HepG2 (cell line): ENCODE results near the gene COPZ2. TPM values are rescaled to one million over a fixed set of nuclear protein-coding genes. Genes with fewer than 3 reads are reported as not detected.

ENCODE experiments used
- ATF7 ChIP-seq, 2 experiments: fragments of 450-650 bp in 1 of 2; sonication (generic) in 1 of 2; formaldehyde crosslinking in 1 of 2; IDR thresholded peaks; 2 replicates each; pipeline versions ENCODE4 v1.4.0 to v1.6.1; 2016 to 2020; ENCODE audit warnings: antibody characterized with exemption in 1 of 2, mild to moderate bottlenecking in 1 of 2, missing genetic modification reagents in 1 of 2
- GMEB1 ChIP-seq: sonication (generic); formaldehyde crosslinking; IDR thresholded peaks from 2 replicates; pipeline ENCODE4 v1.5.1; 2020; ENCODE audit warnings: missing genetic modification reagents, mild to moderate bottlenecking, borderline replicate concordance
- HNF1B ChIP-seq: sonication (generic); formaldehyde crosslinking; IDR thresholded peaks from 2 replicates; pipeline ENCODE4 v1.5.1; 2020; ENCODE audit warnings: mild to moderate bottlenecking, moderate library complexity, missing genetic modification reagents
- HNRNPL ChIP-seq: fragments of 200-400 bp; formaldehyde crosslinking; IDR thresholded peaks from 2 replicates; pipeline ENCODE4 v1.6.1; 2017; ENCODE audit warnings: mild to moderate bottlenecking, low read depth, low read length
- HNRNPUL1 ChIP-seq: fragments of 200-400 bp; formaldehyde crosslinking; IDR thresholded peaks from 2 replicates; pipeline ENCODE4 v1.6.1; 2017; ENCODE audit warnings: low read depth, mild to moderate bottlenecking, low read length, moderate library complexity
- HOMEZ ChIP-seq: IDR thresholded peaks from 2 replicates; pipeline ENCODE4 v1.6.1; 2016; ENCODE audit warnings: low read depth
- MBD4 ChIP-seq: IDR thresholded peaks from 2 replicates; pipeline ENCODE4 v1.6.1; 2012; ENCODE audit warnings: low read length, inconsistent platforms, borderline replicate concordance
- NR2F1 ChIP-seq, 2 experiments: fragments of 450-650 bp in 1 of 2; formaldehyde crosslinking in 1 of 2; IDR thresholded peaks; 2 replicates each; pipeline versions ENCODE4 v1.5.0 to v1.6.1; 2016 to 2020; ENCODE audit warnings: mild to moderate bottlenecking in 1 of 2, missing compliant biosample characterization in 1 of 2, missing genetic modification reagents in 1 of 2, moderate library complexity in 1 of 2
- RBFOX2 ChIP-seq: fragments of 200-400 bp; formaldehyde crosslinking; IDR thresholded peaks from 2 replicates; pipeline ENCODE4 v1.6.1; 2017; ENCODE audit warnings: low read depth, mild to moderate bottlenecking, low read length
- SMYD3 ChIP-seq: sonication (generic); formaldehyde crosslinking; IDR thresholded peaks from 2 replicates; pipeline ENCODE4 v1.8.1; 2023; ENCODE audit warnings: mild to moderate bottlenecking, missing genetic modification reagents
- TOE1 ChIP-seq: sonication (generic); formaldehyde crosslinking; IDR thresholded peaks from 2 replicates; pipeline ENCODE4 v1.4.0; 2020; ENCODE audit warnings: mild to moderate bottlenecking, missing genetic modification reagents
- TRIM24 ChIP-seq: sonication (generic); formaldehyde crosslinking; IDR thresholded peaks from 2 replicates; pipeline ENCODE4 v1.8.0; 2022; ENCODE audit warnings: mild to moderate bottlenecking, missing genetic modification reagents
- ZBTB37 ChIP-seq: sonication (generic); formaldehyde crosslinking; IDR thresholded peaks from 2 replicates; pipeline ENCODE4 v1.4.0; 2020; ENCODE audit warnings: mild to moderate bottlenecking, missing genetic modification reagents
- ZFAT ChIP-seq: sonication (generic); formaldehyde crosslinking; conservative IDR thresholded peaks from 2 replicates; pipeline ENCODE4 v1.8.1; 2023; ENCODE audit warnings: missing genetic modification reagents, inconsistent platforms
- ZFP36 ChIP-seq: fragments of 150-350 bp; IDR thresholded peaks from 2 replicates; pipeline ENCODE4 v1.6.1; 2018; ENCODE audit warnings: borderline replicate concordance, low read length, low read depth; ENCODE audit not compliant: partially characterized antibody
- ZNF10 ChIP-seq: sonication (generic); formaldehyde crosslinking; IDR thresholded peaks from 2 replicates; pipeline ENCODE4 v1.4.0; 2020; ENCODE audit warnings: mild to moderate bottlenecking, low read depth, missing genetic modification reagents, borderline replicate concordance
- ZNF350 ChIP-seq: sonication (generic); formaldehyde crosslinking; IDR thresholded peaks from 2 replicates; pipeline ENCODE4 v1.4.0; 2020; ENCODE audit warnings: mild to moderate bottlenecking, low read depth, missing genetic modification reagents, borderline replicate concordance
- ZNF678 ChIP-seq: sonication (generic); formaldehyde crosslinking; IDR thresholded peaks from 2 replicates; pipeline ENCODE4 v1.4.0; 2020; ENCODE audit warnings: mild to moderate bottlenecking, missing genetic modification reagents
- ZNF724P ChIP-seq: sonication (generic); formaldehyde crosslinking; IDR thresholded peaks from 2 replicates; pipeline ENCODE4 v1.8.0; 2022; ENCODE audit warnings: missing genetic modification reagents, borderline replicate concordance
- polyA plus RNA-seq, 8 experiments: library from polyadenylated mRNA; depleted of rRNA in 3 of 8; stranded (reverse) in 7 of 8; unstranded in 1 of 8; fragments of >200 nt; fragmentation: Illumina TruSeq in 4 of 8; extraction: Trizol in 4 of 8; gene quantifications; 2 replicates each; pipeline versions ENCODE4 v1.2.1 to v1.2.3, GENCODE V29; 2011 to 2016; ENCODE audit warnings: low read depth in 4 of 8, missing spikeins in 1 of 8, mixed read lengths in 1 of 8; ENCODE audit not compliant: insufficient read depth in 1 of 8
- total RNA-seq, 5 experiments: library from RNA; depleted of rRNA; stranded (reverse); fragments of >200 nt; fragmentation: Illumina TruSeq; extraction: Trizol; gene quantifications; 2 replicates each; pipeline ENCODE4 v1.2.3, GENCODE V29; 2016; ENCODE audit warnings: low read depth in 1 of 5

COPZ2 gene
- total and polyA plus RNA-seq, 2 of the 13 experiments (the other 11 are each of a cell fraction or from before 2014, with no cell fraction given): 0.61 to 1.5 TPM

GRCh38 chr17:48037036-48037837 is at the start of gene COPZ2 (continued):
- no peak for TF ChIP-seq HNRNPUL1
- TF ChIP-seq ZFAT (CRISPR knock-in tag): no peak
- peak; percentile 39; the same call in 1 of the 2 replicates for TF ChIP-seq ZNF10
- peak; percentile 67; the same call in 1 of the 2 replicates for TF ChIP-seq HNF1B (CRISPR knock-in tag)
- peak; percentile 100 for TF ChIP-seq HNRNPL
- TF ChIP-seq MBD4: no peak
- no peak for TF ChIP-seq ZFP36
- no peak for TF ChIP-seq NR2F1 (CRISPR knock-in tag; IDR thresholded peaks at IDR 0.05)
- TF ChIP-seq RBFOX2: no peak
- TF ChIP-seq ZNF678: no peak
- TF ChIP-seq TOE1 (CRISPR knock-in tag): no peak
- TF ChIP-seq TRIM24 (CRISPR knock-in tag): no peak
- TF ChIP-seq ATF7 (IDR thresholded peaks at IDR 0.05): no peak
- TF ChIP-seq ATF7 (CRISPR knock-in tag; IDR thresholded peaks at IDR 0.05): no peak
- TF ChIP-seq ZBTB37 (CRISPR knock-in tag): no peak
- TF ChIP-seq GMEB1 (CRISPR knock-in tag): 0 out of 2 replicates have a peak, but pooled peaks have one; percentile 44
- TF ChIP-seq ZNF724P (CRISPR knock-in tag): no peak
- 0 out of 2 replicates have a peak, but pooled peaks have one; percentile 59 for TF ChIP-seq ZNF350 (CRISPR knock-in tag)
- no peak for TF ChIP-seq HOMEZ (CRISPR knock-in tag)
- TF ChIP-seq SMYD3 (CRISPR knock-in tag): no peak
